Glomerular visceral epithelial cell (primary cell): ENCODE data around the gene CYP26B1.

Experiments used
- DNase-seq: peaks from one replicate; pipeline ENCODE4 v3.0.0-alpha.2; 2016; ENCODE audit errors: extremely low spot score

The CYP26B1 gene

GRCh38 chr2:72141881-72142451, 5.7 kb downstream of the CYP26B1 start:
- no peak for DNase-seq

DNA sequence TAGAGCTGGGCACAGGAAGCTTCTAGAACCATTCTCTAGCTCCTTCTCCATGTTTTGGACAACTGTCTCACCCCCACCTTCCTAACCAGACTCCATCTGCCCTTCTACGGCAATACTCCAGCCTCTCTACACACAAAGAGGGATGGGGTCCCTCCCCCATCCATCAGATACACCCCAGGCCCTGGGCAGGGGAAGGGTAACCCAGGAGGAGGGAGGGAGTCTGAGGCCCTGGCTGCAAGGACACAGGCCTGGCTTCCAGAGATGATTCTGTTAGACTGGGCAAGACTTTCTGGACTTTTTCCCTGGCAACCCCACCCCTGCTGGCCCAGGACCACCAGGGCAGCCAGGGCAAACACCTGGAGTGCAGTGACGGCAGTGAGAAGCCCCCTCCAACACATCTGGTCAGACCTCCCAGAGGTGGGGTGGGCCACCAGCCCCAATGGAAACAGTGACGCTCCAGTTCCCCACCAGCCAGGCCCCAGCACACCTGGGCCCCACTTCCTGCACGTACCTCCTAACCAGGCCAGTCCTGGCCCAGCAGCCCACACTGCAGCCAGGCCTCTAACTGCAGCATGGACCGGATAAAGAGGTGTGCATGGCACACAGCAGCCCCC, 6.5 kb downstream of the CYP26B1 start:
- no peak for DNase-seq

DNA sequence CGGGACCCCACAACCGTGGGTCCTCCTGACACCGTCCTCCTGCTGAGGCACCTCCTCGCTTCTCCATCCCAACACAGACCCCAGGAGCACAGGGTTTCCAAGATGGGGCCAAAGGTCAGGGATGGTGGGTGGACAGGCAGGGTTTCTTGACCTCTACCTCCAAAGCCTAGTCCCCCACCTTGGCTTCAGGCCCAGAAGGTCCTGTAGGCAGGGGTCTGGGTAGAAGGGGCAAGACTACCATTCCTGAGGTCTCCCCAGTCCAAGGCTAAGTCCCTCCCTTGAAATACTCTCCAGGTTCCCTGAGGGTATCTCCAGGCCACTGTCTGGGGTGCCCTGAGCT, 7.1 kb downstream of the CYP26B1 start:
- no peak for DNase-seq

DNA sequence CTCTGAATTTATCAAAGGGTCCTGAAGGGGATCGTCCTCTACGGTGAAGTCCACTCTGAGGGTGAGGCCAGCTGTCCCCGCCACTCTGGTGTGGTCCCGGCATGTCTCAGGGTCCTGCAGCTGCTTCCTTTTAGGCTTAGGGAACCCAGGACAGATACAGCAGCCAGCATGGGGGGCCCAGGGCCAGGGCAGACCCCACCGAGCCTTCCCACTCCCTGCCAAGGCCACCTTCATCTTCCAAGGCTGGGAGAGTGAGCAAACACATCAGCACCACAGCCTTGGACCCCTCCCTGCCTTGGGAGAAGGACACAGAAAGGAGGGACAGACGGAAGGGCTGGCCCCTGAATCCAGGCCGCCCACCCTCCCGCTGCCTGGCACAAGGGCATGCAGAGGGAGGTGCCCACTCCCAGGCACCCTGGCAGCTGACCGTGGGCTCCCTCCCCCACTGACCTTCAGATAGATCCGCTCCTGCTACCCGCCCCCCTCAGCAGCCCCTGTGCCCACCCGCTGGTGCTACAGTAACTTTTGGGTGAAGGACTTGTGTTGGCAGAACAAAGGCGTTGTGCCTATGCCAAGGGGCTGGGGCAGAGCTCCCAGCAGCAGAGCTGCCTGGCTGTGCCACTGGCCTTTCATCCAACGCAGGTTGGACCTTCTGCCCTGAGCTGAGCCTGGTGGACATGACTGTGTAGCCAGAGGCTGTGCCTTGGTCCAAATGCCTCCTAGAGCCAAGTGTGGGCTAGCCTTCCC, 7.6 kb downstream of the CYP26B1 start:
- no peak for DNase-seq

DNA sequence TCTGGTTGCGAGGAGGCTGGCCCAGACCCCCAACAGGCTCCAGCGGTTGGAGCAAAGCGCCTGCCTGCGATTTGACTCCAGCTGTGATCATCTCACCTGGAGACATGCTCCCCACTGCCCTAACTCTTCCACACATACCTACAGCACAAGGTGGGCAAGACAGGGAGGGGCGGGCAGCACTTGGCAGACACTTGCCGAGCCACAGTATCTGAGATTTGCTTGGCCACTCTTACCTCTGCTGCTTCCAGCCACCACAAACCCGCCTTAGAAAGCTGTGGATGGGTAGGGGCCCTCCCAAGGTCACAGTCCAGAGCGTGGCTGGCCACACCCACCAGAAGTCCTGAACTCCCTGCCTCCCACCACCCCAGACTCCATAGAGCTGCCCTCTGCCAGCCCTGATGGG, 8.2 kb downstream of the CYP26B1 start:
- no peak for DNase-seq

DNA sequence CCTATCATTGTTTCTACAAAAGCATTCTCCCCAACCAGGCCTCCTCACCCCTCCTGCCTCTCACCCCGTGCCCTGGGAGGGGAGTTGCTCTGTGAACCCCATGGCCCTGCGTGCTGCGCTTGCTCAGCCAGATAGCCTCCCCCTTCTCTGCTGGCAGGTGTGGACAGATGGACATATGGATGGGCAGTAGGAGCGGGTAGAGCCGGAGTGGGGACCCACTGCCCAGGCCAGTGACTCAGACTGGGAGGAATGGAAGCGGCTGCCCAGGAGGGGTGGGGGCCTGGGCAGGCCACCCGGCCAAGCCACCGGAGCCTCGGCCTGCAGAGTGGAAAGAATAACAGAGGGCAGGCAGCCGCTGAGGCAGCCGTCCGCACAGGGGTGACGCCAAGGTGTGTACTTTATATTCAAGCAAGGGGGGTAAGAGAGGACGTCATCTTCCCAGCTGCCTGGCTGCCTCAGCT, 8.7 kb downstream of the CYP26B1 start:
- peak; percentile 70 for DNase-seq

DNA sequence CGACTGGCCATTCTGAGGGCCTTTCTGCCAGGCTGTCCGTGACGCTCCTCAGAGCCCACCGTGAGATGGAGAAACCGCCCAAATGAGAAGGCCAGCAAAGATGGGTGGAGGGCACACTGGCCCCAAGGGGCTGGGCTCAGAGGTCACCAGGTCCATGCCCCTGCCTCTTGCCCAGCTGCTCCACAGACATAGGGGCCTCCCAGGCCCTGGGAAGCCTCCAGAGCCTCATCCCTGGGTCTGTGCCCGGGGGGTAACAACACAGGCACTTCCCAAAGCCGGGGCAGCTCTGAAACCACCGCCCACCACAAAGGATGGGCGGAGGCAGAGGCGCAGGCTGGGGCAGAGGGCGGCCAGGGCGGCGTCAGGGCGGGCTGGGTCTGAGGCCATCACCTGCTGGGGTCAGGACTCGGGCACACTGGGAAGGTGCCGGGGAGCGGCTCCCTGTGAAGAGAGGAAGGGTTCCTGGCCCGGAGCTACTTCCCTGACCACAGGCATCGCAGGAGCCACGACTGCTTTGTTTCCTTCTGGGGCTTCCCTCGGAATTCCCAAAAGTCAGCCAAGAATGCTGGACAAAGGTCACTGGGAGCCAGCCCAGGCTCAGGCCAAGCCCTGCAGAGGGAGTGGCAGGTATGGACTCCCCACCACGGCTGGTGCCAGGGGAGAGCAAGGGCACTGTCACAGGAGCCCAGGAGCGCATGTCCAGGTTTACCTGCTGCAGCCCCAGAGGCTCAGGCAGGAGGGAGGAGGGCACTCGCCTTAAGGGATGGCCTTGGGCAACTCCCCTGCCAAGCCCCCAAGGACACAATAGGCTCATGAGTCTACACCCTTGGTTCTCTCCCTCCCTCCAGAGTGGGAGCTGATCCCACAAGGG, 9.4 kb downstream of the CYP26B1 start:
- no peak for DNase-seq

DNA sequence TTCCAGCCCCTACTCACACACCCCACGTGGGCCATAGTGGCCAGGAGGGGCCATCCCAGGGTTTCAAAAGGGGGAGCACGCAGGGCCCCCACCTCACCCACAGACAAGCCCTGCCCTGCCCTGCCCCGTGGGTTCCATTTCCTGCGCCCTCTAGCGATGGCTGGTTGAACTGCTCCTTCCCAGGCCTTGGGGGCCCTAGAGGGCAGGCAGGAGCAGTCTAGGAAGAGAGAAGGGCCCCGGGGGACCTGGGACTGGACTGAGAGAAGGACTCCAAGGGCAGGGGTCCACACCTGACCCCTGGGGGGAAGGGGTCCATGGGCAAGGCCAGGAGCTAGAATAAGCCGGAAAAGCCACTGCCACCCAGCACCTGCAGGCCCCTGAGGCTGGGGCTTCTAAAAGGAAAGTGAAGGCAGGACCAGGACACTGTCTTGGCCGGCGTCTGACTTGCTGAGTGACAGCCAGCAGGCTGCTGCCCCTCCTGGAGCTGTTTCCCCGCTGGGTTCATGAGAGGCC, 10.1 kb downstream of the CYP26B1 start:
- peak; percentile 48 for DNase-seq

- DNase-seq, result no peak
Observed at GRCh38 chr2:72136933-72137497, 10.6 kb downstream of the CYP26B1 start.

- no peak for DNase-seq
Observed at GRCh38 chr2:72136331-72136730, 11.3 kb downstream of the CYP26B1 start.

- DNase-seq, result no peak
Observed at GRCh38 chr2:72135921-72136320, 11.7 kb downstream of the CYP26B1 start.

DNA sequence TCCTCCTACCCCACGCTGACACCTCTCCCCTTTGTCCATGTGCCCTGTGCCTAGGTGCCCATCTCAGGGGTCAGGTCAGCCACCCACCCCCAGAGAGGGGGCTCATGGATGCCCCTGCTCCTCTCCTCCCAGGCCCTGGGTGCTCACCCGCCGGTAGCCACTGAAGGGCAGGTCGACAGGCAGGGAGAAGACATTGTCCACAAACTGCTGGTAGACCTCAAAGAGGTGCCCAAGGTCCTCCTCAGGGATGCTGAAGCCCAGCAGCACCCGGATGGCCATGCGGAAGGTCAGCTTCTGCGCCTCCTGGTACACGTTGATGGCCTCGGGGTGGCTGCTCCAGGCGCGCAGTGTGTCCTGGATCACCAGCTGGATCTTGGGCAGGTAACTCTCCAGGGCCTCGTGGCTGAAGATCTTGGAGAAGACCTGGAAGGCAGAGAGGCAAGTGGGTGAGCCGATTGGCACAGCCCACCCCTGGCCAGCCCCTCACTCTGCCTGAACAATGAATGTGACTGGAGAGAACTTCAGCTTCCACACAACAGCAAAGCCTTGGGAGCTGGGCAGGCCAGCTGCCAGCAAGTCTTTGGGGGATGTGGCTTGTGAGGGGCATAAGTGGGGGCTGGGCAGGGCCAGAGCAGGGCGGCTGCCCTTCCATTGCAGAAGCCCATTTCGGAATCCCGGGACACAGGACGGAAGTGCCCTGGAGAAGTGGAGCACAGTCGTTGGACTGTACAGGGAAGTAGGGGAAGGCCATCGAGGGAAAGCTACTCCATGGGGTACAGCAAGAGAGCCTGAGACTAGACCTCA, 12.5 kb downstream of the CYP26B1 start:
- no peak for DNase-seq

- no peak for DNase-seq
Observed at GRCh38 chr2:72134408-72134996, 13.2 kb downstream of the CYP26B1 start.

GRCh38 chr2:72133721-72134407, 13.8 kb downstream of the CYP26B1 start:
- DNase-seq, result no peak

GRCh38 chr2:72132981-72133720, 14.5 kb downstream of the CYP26B1 start:
- no peak for DNase-seq

DNA sequence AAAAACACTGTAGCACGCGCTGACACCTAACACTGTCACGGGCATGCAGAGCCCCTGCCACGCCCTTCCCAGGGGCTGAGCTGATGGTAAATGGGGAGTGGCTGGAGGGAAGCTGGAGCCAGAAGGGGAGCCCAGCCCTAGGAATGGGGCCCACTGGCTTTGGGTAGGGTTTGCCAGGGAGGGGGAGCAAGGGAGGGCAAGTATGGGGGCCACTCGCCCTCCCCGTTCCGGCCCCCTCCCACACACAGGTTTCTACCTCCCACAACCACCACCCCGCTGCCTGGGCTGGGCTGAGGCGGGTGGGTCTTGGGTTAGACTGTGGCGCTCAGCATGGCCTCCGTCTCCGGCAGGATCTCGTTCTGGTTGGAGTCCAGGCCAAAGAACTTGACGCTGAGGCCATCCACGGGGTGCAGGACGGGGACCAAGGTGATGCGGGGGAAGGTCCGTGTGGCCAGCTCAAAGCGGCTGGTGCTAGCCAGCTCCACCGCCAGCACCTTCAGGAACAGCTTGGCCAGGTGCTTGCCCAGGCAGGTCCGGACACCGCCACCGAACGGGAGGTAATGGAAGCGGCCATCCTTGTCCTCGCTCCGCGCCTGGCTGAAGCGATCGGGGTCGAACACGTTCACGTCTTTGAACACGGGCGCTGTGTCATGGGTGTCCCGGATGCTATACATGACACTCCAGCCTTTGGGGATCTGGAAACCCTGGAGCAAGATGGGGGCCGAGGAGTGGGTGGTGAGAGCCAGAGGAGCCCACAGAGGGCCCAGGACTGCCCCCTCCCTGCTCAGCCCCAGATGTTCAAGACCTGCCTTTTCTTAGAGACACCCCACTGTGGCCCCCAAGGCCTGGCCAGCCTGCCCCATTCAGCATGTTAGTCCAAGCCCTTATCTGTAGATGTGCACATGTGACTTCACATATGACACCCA, 15.5 kb downstream of the CYP26B1 start:
- no peak for DNase-seq

DNA sequence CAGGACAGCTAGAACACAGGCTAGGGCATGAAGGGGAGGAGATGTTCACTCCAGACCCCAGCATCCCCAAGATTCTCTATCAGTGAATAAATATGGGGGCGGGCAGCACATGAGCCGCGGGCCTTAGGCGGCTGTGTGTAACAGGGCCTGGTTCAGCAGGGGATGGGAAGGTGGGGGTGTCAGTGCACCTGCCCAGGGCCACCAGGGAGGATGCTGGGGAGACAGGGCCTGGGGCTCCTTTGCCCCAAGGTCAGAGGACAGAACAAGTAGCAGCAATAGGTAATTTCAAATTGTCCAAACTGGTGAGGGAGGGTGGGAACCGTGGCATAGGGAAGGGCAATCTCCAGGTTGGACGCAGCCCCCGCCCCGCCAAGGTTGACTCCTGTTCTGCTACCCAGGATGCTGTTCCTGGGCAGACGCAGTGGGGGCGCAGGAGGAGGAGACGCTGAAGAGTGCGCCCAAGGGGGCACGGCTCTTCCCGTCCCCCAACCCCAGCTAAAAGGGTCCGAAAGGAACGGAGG, 16.2 kb downstream of the CYP26B1 start:
- no peak for DNase-seq
